ENCODE data around the gene PABPN1L.

Gene PABPN1L

DNA sequence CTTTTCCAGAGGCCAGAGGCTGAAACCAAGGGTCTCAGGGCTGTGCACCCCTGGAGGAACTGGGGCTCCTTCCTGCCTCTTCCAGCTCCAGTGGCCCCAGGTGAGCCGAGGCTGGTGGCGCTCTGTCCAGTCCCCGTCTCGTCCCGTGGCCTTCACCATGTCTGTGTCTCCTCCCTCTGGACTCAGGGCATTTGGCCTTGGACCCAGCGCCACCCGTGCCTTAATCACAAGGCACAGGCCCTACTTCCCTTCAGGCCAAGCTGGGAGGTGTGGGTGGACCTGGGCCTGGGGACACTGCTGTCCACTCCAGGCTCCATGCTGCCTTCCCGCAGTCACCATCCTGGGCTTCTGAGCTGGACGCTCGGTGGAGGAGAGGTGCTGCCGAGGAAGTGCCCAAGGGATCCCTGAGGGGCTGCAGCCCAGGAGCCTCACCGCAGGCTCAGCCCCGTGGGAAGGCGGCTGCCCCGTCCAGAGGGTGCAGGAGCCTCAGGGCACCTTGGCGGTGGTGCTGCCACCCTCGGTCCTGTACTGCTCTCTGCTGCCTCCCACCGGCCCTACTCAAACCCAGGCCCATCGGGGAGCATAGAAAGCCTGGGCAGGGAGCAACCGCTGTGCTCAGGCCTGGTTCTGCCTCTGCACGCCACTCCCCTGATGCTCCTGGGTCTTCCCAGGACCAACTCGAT is 45.2 kb downstream of the PABPN1L start:
- TF ChIP-seq SIN3A (IDR thresholded peaks at IDR 0.05; ENCODE audit: borderline replicate concordance, insufficient read depth, low read length), result no peak
- no peak for TF ChIP-seq POLR2AphosphoS5 (IDR thresholded peaks at IDR 0.05; ENCODE audit: low read depth, low read length)
- TF ChIP-seq REST (IDR thresholded peaks at IDR 0.05; ENCODE audit: insufficient read depth in 1 of 2, low read depth in 2 of 2, low read length in 2 of 2), result no peak
- no peak for TF ChIP-seq FOXP2 (optimal IDR thresholded peaks at IDR 0.05; ENCODE audit: borderline replicate concordance, extremely low read depth, extremely low read length, insufficient read depth)
- no peak for TF ChIP-seq TAF1 (IDR thresholded peaks at IDR 0.05; ENCODE audit: borderline replicate concordance, insufficient read depth, low read length)

- TF ChIP-seq TAF1 (IDR thresholded peaks at IDR 0.05; ENCODE audit: borderline replicate concordance, insufficient read depth, low read length), result no peak
- TF ChIP-seq POLR2AphosphoS5 (IDR thresholded peaks at IDR 0.05; ENCODE audit: low read depth, low read length), result no peak
- no peak for TF ChIP-seq FOXP2 (optimal IDR thresholded peaks at IDR 0.05; ENCODE audit: borderline replicate concordance, extremely low read depth, extremely low read length, insufficient read depth)
- TF ChIP-seq SIN3A (IDR thresholded peaks at IDR 0.05; ENCODE audit: borderline replicate concordance, insufficient read depth, low read length), result no peak
- no peak for TF ChIP-seq REST (IDR thresholded peaks at IDR 0.05; ENCODE audit: insufficient read depth in 1 of 2, low read depth in 2 of 2, low read length in 2 of 2)
Measured at GRCh38 chr16:88820385-88821025, 46.0 kb downstream of the PABPN1L start.

DNA sequence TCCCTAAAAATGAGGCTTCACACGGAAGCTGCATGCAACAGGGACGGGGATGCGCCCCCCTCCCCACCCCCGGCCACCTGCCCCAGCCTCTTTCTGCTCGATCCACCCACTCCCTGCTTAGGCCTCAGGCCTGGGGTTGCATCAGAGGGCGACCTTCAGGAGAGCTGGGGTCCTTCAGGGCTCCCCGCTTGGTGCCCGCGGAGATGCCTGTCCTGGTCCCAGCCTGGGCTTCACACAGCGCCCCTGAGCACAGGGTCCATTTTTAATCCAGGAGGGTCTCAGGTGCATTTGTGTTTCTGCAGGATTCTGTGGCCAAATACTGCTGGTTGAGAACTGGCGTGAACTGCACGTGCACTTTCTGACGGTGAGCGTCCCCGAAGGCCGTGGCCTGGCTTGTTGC is 47.3 kb downstream of the PABPN1L start:
- TF ChIP-seq FOXP2 (optimal IDR thresholded peaks at IDR 0.05; ENCODE audit: borderline replicate concordance, extremely low read depth, extremely low read length, insufficient read depth), result no peak
- no peak for TF ChIP-seq REST (IDR thresholded peaks at IDR 0.05; ENCODE audit: insufficient read depth in 1 of 2, low read depth in 2 of 2, low read length in 2 of 2)
- no peak for TF ChIP-seq POLR2AphosphoS5 (IDR thresholded peaks at IDR 0.05; ENCODE audit: low read depth, low read length)
- no peak for TF ChIP-seq SIN3A (IDR thresholded peaks at IDR 0.05; ENCODE audit: borderline replicate concordance, insufficient read depth, low read length)
- TF ChIP-seq TAF1 (IDR thresholded peaks at IDR 0.05; ENCODE audit: borderline replicate concordance, insufficient read depth, low read length), result no peak

DNA sequence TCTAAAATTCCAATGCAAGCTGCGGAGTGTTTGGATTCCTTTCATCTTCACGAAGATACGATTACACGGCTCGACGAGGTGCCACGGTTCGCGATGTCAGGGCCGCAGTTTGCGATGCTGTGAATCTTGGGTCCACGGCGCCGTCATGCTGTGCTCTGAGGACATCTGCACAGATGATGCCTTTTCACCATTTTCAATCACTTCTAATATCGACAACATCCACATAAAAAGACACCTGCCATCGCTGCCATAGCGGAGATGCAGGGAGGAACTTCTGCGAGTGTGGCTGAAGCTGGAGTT is 47.9 kb downstream of the PABPN1L start:
- TF ChIP-seq REST (IDR thresholded peaks at IDR 0.05; ENCODE audit: insufficient read depth in 1 of 2, low read depth in 2 of 2, low read length in 2 of 2) (no peak), FOXP2 (optimal IDR thresholded peaks at IDR 0.05; ENCODE audit: borderline replicate concordance, extremely low read depth, extremely low read length, insufficient read depth) (no peak), POLR2AphosphoS5 (IDR thresholded peaks at IDR 0.05; ENCODE audit: low read depth, low read length) (no peak), SIN3A (IDR thresholded peaks at IDR 0.05; ENCODE audit: borderline replicate concordance, insufficient read depth, low read length) (no peak), TAF1 (IDR thresholded peaks at IDR 0.05; ENCODE audit: borderline replicate concordance, insufficient read depth, low read length) (no peak)

All from PFSK-1 (cell line).